A549 (cell line): ENCODE data around the gene SAMD3. TPM values are rescaled to one million over a fixed set of nuclear protein-coding genes. Genes with fewer than 3 reads are reported as not detected.
"Not testable (repeated sequence)": the region's sequence is repeated elsewhere in the genome, so short reads cannot be mapped to it uniquely, and the experiment has no call there.

Experiments
- ATAC-seq, 2 experiments: fragments of 200-7000 bp in 1 of 2; fragments of >200 bp in 1 of 2; cut with Nextera tagmentation in 1 of 2; cut with Tn5 transposase in 1 of 2; 3 replicates each; pipeline versions ENCODE4 v1.8.0 to v1.9.1; 2018 to 2020; ENCODE audit warnings: mild to moderate bottlenecking in 1 of 2, moderate library complexity in 1 of 2
- CTCF ChIA-PET: fragments of 300-600 bp; sonication (Branson Sonifier 250); formaldehyde crosslinking; extraction: SDS; loops from one replicate; lab custom pipeline; 2021; ENCODE audit warnings: antibody characterized with exemption, inconsistent platforms; lab: Yijun Ruan, JAX
- POLR2A ChIA-PET: fragments of 350-600 bp; formaldehyde crosslinking; extraction: SDS; loops from one replicate; lab custom pipeline; 2021; ENCODE audit warnings: antibody characterized with exemption, inconsistent platforms; lab: Yijun Ruan, JAX
- DNase-seq, 2 experiments: peaks; one replicate each; pipeline versions ENCODE4 v3.0.0 to v3.0.0-alpha.2; 2011 to 2016; ENCODE audit warnings: low read depth in 1 of 2, low spot score in 1 of 2
- FAIRE-seq: peaks from 2 replicates; lab custom pipeline; 2011; peaks lifted over from hg19 to GRCh38; lab: Jason Lieb, UNC
- H3K27ac ChIP-seq, 2 experiments: fragments of >200 bp; sonication (Bioruptor Twin); formaldehyde crosslinking; 3 replicates each; pipeline ENCODE4 v1.5.1; 2016 to 2017
- H3K4me1 ChIP-seq: fragments of >200 bp; sonication (Bioruptor Twin); formaldehyde crosslinking; 3 replicates; pipeline ENCODE4 v1.6.1; 2016
- H3K4me2 ChIP-seq: fragments of >200 bp; sonication (Bioruptor Twin); formaldehyde crosslinking; 3 replicates; pipeline ENCODE4 v1.6.1; 2016
- H3K4me3 ChIP-seq: fragments of >200 bp; sonication (Bioruptor Twin); formaldehyde crosslinking; 3 replicates; pipeline ENCODE4 v1.5.1; 2016
- H3K9me3 ChIP-seq: fragments of >200 bp; sonication (Bioruptor Twin); formaldehyde crosslinking; 3 replicates; pipeline ENCODE4 v1.6.1; 2016
- CHD4 ChIP-seq: fragments of 200-600 bp; sonication (generic); IDR thresholded peaks from 2 replicates; pipeline ENCODE4 v1.6.1; 2016; ENCODE audit warnings: antibody characterized with exemption, mild to moderate bottlenecking, borderline replicate concordance
- EHF ChIP-seq: fragments of 250-450 bp; sonication (Bioruptor Pico); IDR thresholded peaks from 2 replicates; pipeline ENCODE4 v1.5.0; 2020; ENCODE audit warnings: mild to moderate bottlenecking
- FOSB ChIP-seq: fragments of 250-450 bp; sonication (Bioruptor Pico); IDR thresholded peaks from 2 replicates; pipeline ENCODE4 v1.5.0; 2020; ENCODE audit warnings: mild to moderate bottlenecking, moderate library complexity
- FOXS1 ChIP-seq: fragments of 250-450 bp; sonication (Bioruptor Pico); IDR thresholded peaks from 2 replicates; pipeline ENCODE4 v1.5.0; 2020; ENCODE audit warnings: mild to moderate bottlenecking, moderate library complexity
- HEYL ChIP-seq: fragments of 250-450 bp; sonication (Bioruptor Pico); IDR thresholded peaks from 2 replicates; pipeline ENCODE4 v1.8.0; 2021; ENCODE audit warnings: mild to moderate bottlenecking, moderate library complexity
- HOXA7 ChIP-seq: fragments of 250-450 bp; sonication (Bioruptor Pico); IDR thresholded peaks from 2 replicates; pipeline ENCODE4 v1.5.0; 2020; ENCODE audit warnings: mild to moderate bottlenecking, moderate library complexity
- HOXB13 ChIP-seq: fragments of 250-450 bp; sonication (Bioruptor Pico); IDR thresholded peaks from 2 replicates; pipeline ENCODE4 v1.5.0; 2020; ENCODE audit warnings: low read depth, mild to moderate bottlenecking, moderate library complexity
- JUN ChIP-seq, 2 experiments: fragments of >200 bp; sonication (Bioruptor Twin); formaldehyde crosslinking; IDR thresholded peaks; 2 replicates in 1 of 2; 3 replicates in 1 of 2; pipeline ENCODE4 v1.6.1; 2016 to 2017
- JUNB ChIP-seq: fragments of >200 bp; sonication (Bioruptor Twin); formaldehyde crosslinking; IDR thresholded peaks from 2 replicates; pipeline ENCODE4 v1.6.1; 2016
- PHF8 ChIP-seq: fragments of 200-600 bp; sonication (generic); IDR thresholded peaks from 2 replicates; pipeline ENCODE4 v1.6.1; 2016; ENCODE audit warnings: low read depth, mild to moderate bottlenecking, antibody characterized with exemption, moderate library complexity, borderline replicate concordance
- POLR2AphosphoS2 ChIP-seq: conservative IDR thresholded peaks from 2 replicates; pipeline ENCODE4 v1.6.1; 2012; ENCODE audit warnings: low read length, improper control_type of control experiment, inconsistent platforms
- RCOR1 ChIP-seq: fragments of 150-350 bp; IDR thresholded peaks from 2 replicates; pipeline ENCODE4 v1.6.1; 2014; ENCODE audit warnings: antibody characterized with exemption, low read length, low read depth
- RNF2 ChIP-seq: fragments of 200-600 bp; sonication (generic); IDR thresholded peaks from 2 replicates; pipeline ENCODE4 v1.6.1; 2016; ENCODE audit warnings: low read depth, mild to moderate bottlenecking, antibody characterized with exemption, moderate library complexity, borderline replicate concordance
- SMC3 ChIP-seq: fragments of >200 bp; sonication (Bioruptor Twin); formaldehyde crosslinking; IDR thresholded peaks from 3 replicates; pipeline ENCODE4 v1.6.1; 2018; ENCODE audit warnings: inconsistent platforms
- ZNF302 ChIP-seq: fragments of 250-450 bp; sonication (Bioruptor Pico); IDR thresholded peaks from 2 replicates; pipeline ENCODE4 v1.9.0; 2021; ENCODE audit warnings: inconsistent platforms, mild to moderate bottlenecking, moderate library complexity
- WGBS: methylation state at CpG from one replicate; pipeline ENCODE4 v1.1.6; 2017; ENCODE audit errors: missing lambda C conversion rate; 5-methylcytosine and 5-hydroxymethylcytosine counted together
- polyA minus RNA-seq: library from RNA; depleted of rRNA, polyadenylated mRNA; stranded (reverse); fragments of >200 nt; gene quantifications from 2 replicates; pipeline ENCODE4 v1.2.3, GENCODE V29; 2011; rRNA and poly(A)+ RNA removed
- polyA plus RNA-seq, 4 experiments: library from polyadenylated mRNA; depleted of rRNA in 3 of 4; stranded (reverse); fragments of >200 nt; fragmentation: RNase III in 1 of 4; extraction: RNeasy Plus Mini Kit Qiagen cat#74134 plus additional on column Dnase treatment in 1 of 4; gene quantifications; 2 replicates in 3 of 4; 3 replicates in 1 of 4; pipeline ENCODE4 v1.2.3, GENCODE V29; 2011 to 2017
- TF ChIP-seq, protein P1 (sequence below): fragments of 450-650 bp; IDR thresholded peaks from 2 replicates; pipeline ENCODE4 v1.6.1; 2014; ENCODE audit warnings: antibody characterized with exemption
- TF ChIP-seq, protein P2 (sequence below): fragments of 250-450 bp; sonication (Bioruptor Pico); IDR thresholded peaks from 2 replicates; pipeline ENCODE4 v1.5.0; 2020; ENCODE audit warnings: low read depth, mild to moderate bottlenecking, moderate library complexity
- TF ChIP-seq, protein P3 (sequence below): fragments of 250-450 bp; sonication (Bioruptor Pico); IDR thresholded peaks from 2 replicates; pipeline ENCODE4 v1.5.0; 2021; ENCODE audit warnings: mild to moderate bottlenecking, moderate library complexity, borderline replicate concordance

The SAMD3 gene, protein sequence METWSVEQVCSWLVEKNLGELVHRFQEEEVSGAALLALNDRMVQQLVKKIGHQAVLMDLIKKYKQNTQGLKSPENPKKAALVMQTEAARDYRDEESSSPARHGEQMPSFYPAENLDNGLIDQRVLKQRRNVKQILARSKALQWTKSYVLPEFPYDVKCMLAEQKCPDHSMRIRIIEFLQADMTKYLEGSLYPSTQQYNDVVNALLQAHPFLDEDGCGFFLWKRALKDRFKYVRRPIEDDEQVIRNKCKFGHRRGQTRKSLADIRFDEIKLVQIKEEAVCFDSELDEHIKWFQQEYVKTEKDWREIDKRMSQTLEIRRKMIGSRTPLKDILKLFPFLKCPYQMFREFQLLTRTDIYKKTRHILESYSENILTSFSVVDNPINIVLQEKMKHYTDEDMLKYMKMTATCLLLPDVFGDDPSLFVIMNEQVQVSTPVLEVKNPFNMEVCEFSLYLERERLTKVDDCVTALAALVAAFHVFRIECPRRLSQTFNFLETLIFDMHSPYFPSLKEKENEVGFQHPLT
- polyA plus RNA-seq (2011; rRNA removed) (not detected in 2 replicates), polyA plus RNA-seq (2017; fragmentation: RNase III; extraction: RNeasy Plus Mini Kit Qiagen cat#74134 plus additional on column Dnase treatment) (not detected in 3 replicates), polyA minus RNA-seq (not detected in 2 replicates)
- not detected in 2 replicates for polyA plus RNA-seq (2012; cell fraction: cytosol; rRNA removed)
- polyA plus RNA-seq (2012; cell fraction: nucleus; rRNA removed), result not detected in 2 replicates

DNA sequence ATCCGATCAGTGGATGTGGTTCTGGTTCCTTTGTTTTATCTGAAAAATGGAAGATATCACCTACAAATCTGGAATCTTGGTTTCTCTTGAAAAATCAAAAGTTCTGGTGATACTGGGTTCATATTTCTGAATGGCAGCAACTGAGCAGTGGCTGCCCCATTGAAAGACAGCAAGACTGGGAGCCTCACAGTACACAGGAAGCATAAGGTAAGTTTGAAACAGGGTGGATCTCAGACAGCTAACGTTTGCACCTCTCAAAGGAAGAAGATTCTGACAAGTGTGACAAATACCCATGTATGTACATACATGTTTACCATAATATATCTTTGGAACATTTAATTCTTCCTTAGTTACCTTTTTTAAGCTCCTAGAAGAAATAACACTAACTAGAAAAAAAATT lies at the start of gene SAMD3:
Gene SAMD3 (minus strand): TSS at position 177 of the 400 bp plus-strand sequence. CDS start 7,678 bp downstream, outside the sequence.
- no peak for TF ChIP-seq JUN (IDR thresholded peaks at IDR 0.05)
- no peak for FAIRE-seq

DNA sequence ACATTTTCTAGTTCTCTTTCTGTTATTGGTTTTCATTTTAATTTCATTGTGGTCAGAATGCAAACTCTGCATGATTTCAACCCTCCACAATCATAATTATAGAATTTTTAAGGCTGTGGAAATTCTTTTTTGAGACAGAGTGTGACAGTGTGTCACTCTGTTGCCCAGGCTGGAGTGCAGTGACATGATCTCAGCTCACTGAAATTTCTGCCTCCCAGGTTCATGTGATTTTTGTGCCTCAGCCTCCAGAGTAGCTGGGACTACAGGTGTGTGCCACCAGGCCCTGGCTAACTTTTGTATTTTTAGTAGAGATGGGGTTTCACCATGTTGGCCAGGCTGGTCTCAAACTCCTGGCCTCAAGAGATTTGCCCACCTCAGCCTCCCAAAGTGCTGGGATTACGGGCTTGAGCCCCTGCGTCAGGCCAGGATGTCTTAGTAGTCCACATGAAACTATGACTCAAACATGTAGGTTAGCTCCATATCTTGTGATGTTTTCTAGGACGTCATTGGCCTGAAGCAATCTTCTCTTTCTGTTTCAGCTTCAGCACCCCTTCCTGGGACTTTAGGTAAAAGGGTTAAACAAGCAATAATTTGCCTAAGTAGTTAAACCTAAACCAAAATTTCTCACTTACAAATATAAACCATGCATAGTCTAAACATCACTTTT lies 47.4 kb upstream of the SAMD3 start:
- POLR2A ChIA-PET, result no interaction called here
- Histone ChIP-seq H3K27ac (no peak overlapping the region), H3K4me1 (no peaks in the 10 kb centered on the region), H3K9me3 (no peaks in the 10 kb centered on the region), H3K4me2 (no peak overlapping the region), H3K4me3 (no peak overlapping the region)
- ATAC-seq (no peak), FAIRE-seq (no peak), DNase-seq (no peak)
- WGBS, result 45% methylated on average over 3 of the region's 3 CpGs
- TF ChIP-seq HOXA7 (no peak), POLR2AphosphoS2 (no peak), FOXS1 (CRISPR knock-in tag) (no peak), RNF2 (no peak), PHF8 (no peak), FOSB (CRISPR knock-in tag) (no peak), HOXB13 (no peak), EHF (CRISPR knock-in tag) (no peak), ZNF302 (CRISPR knock-in tag) (no peak), RCOR1 (no peak), HEYL (CRISPR knock-in tag) (no peak), SMC3 (no peak), JUNB (no peak), CHD4 (no peak)
- TF ChIP-seq, protein P1, sequence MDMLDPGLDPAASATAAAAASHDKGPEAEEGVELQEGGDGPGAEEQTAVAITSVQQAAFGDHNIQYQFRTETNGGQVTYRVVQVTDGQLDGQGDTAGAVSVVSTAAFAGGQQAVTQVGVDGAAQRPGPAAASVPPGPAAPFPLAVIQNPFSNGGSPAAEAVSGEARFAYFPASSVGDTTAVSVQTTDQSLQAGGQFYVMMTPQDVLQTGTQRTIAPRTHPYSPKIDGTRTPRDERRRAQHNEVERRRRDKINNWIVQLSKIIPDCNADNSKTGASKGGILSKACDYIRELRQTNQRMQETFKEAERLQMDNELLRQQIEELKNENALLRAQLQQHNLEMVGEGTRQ, result no peak
- TF ChIP-seq, protein P2, sequence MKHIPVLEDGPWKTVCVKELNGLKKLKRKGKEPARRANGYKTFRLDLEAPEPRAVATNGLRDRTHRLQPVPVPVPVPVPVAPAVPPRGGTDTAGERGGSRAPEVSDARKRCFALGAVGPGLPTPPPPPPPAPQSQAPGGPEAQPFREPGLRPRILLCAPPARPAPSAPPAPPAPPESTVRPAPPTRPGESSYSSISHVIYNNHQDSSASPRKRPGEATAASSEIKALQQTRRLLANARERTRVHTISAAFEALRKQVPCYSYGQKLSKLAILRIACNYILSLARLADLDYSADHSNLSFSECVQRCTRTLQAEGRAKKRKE (CRISPR knock-in tag), result no peak
- TF ChIP-seq, protein P3, sequence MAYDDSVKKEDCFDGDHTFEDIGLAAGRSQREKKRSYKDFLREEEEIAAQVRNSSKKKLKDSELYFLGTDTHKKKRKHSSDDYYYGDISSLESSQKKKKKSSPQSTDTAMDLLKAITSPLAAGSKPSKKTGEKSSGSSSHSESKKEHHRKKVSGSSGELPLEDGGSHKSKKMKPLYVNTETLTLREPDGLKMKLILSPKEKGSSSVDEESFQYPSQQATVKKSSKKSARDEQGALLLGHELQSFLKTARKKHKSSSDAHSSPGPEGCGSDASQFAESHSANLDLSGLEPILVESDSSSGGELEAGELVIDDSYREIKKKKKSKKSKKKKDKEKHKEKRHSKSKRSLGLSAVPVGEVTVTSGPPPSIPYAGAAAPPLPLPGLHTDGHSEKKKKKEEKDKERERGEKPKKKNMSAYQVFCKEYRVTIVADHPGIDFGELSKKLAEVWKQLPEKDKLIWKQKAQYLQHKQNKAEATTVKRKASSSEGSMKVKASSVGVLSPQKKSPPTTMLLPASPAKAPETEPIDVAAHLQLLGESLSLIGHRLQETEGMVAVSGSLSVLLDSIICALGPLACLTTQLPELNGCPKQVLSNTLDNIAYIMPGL, result no peak
- CTCF ChIA-PET, result no interaction called here

More for the DNA sequence above, at the start of gene SAMD3:
- ATAC-seq, result no peak
- ChIA-PET CTCF (interaction anchor here (0.6 kb wide), 1 partner anchor 918 kb away, joined by 3 read pairs; no protein-coding TSS in a partner anchor), POLR2A (no interaction called here)
- no peaks in the 10 kb centered on the region for H3K9me3 ChIP-seq
- DNase-seq, result no peak
- H3K4me3 ChIP-seq, result no peak within 1 kb of the TSS
- WGBS, result 21% methylated on average over 2 of the region's 2 CpGs
- H3K4me1 ChIP-seq, result no peaks in the 10 kb centered on the region
- no peak within 1 kb of the TSS for H3K27ac ChIP-seq
- H3K4me2 ChIP-seq, result no peak within 1 kb of the TSS

DNA sequence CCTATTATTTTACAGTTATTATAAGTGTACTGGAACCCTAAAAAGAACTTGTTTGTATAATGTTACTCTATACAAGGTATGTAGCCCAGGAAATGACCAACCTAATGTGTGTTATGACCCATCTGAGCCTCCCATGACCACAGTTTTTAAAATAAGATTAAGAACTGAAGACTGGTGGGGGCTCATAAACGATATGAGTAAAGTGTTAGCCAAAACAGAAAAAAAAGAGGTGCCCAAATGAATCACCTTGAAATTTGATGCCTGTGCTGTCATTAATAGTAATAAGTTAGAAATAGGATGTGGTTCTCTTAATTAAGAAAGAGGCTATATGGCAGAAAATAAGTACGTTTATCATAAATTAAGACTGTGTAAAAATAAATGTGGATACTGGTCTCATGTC lies 42.8 kb upstream of the SAMD3 start:
- 8% methylated on average over 2 of the region's 2 CpGs for WGBS

More for the DNA sequence above, 42.8 kb upstream of the SAMD3 start:
- H3K4me3 ChIP-seq, H3K27ac ChIP-seq, DNase-seq, CTCF ChIA-PET, FAIRE-seq, POLR2A ChIA-PET, H3K4me2 ChIP-seq, H3K4me1 ChIP-seq, H3K9me3 ChIP-seq, ATAC-seq: not testable (repeated sequence)
